BJ (cell line): Measurements from ENCODE around the gene NGFR. TPM values are rescaled to one million over a fixed set of nuclear protein-coding genes. Genes with fewer than 3 reads are reported as not detected.

Experiments
- CTCF ChIA-PET: fragments of 350-600 bp; formaldehyde crosslinking; extraction: SDS; loops from one replicate; lab custom pipeline; 2021; ENCODE audit warnings: antibody characterized with exemption, inconsistent platforms; lab: Yijun Ruan, JAX
- POLR2A ChIA-PET: fragments of 300-600 bp; sonication (Branson Sonifier 250); formaldehyde crosslinking; extraction: SDS; loops from one replicate; lab custom pipeline; 2021; ENCODE audit warnings: antibody characterized with exemption; lab: Charles Lee
- DNase-seq: peaks from one replicate; pipeline ENCODE4 v3.0.0-alpha.2; 2011; ENCODE audit warnings: low read depth
- H3K27me3 ChIP-seq: 2 replicates; pipeline ENCODE4 v1.6.0; 2011; ENCODE audit warnings: low read length; ENCODE audit not compliant: control insufficient read depth, insufficient read depth
- H3K36me3 ChIP-seq: 2 replicates; pipeline ENCODE4 v1.5.1; 2011; ENCODE audit warnings: low read length; ENCODE audit not compliant: control insufficient read depth, insufficient read depth
- H3K4me3 ChIP-seq: 2 replicates; pipeline ENCODE4 v1.5.1; 2011; ENCODE audit warnings: low read depth, mild to moderate bottlenecking, control low read depth, low read length
- CTCF ChIP-seq: IDR thresholded peaks from 2 replicates; pipeline ENCODE4 v1.5.1; 2011; ENCODE audit warnings: low read depth, mild to moderate bottlenecking, control low read depth, inconsistent platforms, low read length, moderate library complexity; ENCODE audit not compliant: insufficient read depth
- polyA plus RNA-seq: library from polyadenylated mRNA; depleted of rRNA; stranded (reverse); fragments of >200 nt; gene quantifications from 2 replicates; pipeline ENCODE4 v1.2.3, GENCODE V29; 2011

The NGFR gene
- polyA plus RNA-seq, 1 experiment: 0.10 TPM

- TF ChIP-seq CTCF: no peak
- no peaks in the 10 kb centered on the region for H3K36me3 ChIP-seq
- peaks cover 27% of the 10 kb centered on the region for H3K27me3 ChIP-seq
- no peak overlapping the region for H3K4me3 ChIP-seq
- ChIA-PET POLR2A (no interaction called here), CTCF (interaction anchor here (0.7 to 1.0 kb wide), 3 partner anchors 9 to 89 kb away, joined by 3 to 5 read pairs (median 3); no protein-coding TSS in a partner anchor)
- DNase-seq: no peak
Measured at GRCh38 chr17:49523196-49523595, 28.1 kb downstream of the NGFR start.

- H3K27me3 ChIP-seq: peaks cover 26% of the 10 kb centered on the region
Measured at GRCh38 chr17:49523706-49524472, 28.8 kb downstream of the NGFR start.

GRCh38 chr17:49524473-49525359 is 29.6 kb downstream of the NGFR start:
- Histone ChIP-seq H3K4me3 (no peak overlapping the region), H3K36me3 (no peaks in the 10 kb centered on the region), H3K27me3 (peaks cover 26% of the 10 kb centered on the region)
- DNase-seq: no peak
- TF ChIP-seq CTCF: no peak
- ChIA-PET CTCF (interaction anchor here (1.2 kb wide), 3 partner anchors 28 to 129 kb away, joined by 3 to 4 read pairs (median 3); no protein-coding TSS in a partner anchor), POLR2A (no interaction called here)

More at GRCh38 chr17:49523706-49524472, 28.8 kb downstream of the NGFR start:
- Histone ChIP-seq H3K4me3 (no peak overlapping the region), H3K36me3 (no peaks in the 10 kb centered on the region)
- TF ChIP-seq CTCF: no peak
- POLR2A ChIA-PET: no interaction called here
- DNase-seq: no peak
- CTCF ChIA-PET: interaction anchor here (0.7 to 1.2 kb wide), 3 partner anchors 10 to 89 kb away, joined by 3 read pairs; no protein-coding TSS in a partner anchor

- TF ChIP-seq CTCF: no peak
- no peaks in the 10 kb centered on the region for H3K36me3 ChIP-seq
- DNase-seq: no peak
- ChIA-PET CTCF (interaction anchor here (1.2 kb wide), 2 partner anchors 30 to 130 kb away, joined by 3 to 4 read pairs; no protein-coding TSS in a partner anchor), POLR2A (no interaction called here)
- no peak overlapping the region for H3K4me3 ChIP-seq
- peaks cover 17% of the 10 kb centered on the region for H3K27me3 ChIP-seq
Measured at GRCh38 chr17:49525831-49526741, 31.0 kb downstream of the NGFR start.
